Measurements from ENCODE around the gene SLC16A10. TPM values are rescaled to one million over a fixed set of nuclear protein-coding genes. Genes with fewer than 3 reads are reported as not detected.

Gene SLC16A10
- total and polyA plus RNA-seq, 2 of the 13 experiments (the other 11 are each of a cell fraction or from before 2014, with no cell fraction given), result 8.2 to 20.1 TPM

DNA sequence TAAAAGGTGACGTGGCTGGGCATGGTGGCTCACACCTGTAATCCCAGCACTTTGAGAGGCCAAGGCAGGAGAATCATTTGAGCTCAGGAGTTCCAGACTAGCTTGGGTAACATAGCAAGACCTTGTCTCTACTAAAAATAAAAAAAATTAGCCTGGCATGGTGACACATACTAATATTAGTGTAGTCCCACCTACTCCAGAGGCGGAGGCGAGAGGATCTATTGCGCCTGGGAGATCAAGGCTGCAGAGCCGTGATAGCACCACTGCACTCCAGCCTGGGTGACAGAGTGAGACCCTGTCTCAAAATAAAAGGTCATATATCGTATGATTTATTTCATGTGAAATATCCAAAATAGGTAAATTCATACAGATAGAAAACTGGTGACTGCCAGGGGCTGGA, 132.5 kb downstream of the SLC16A10 start:
- 99% methylated on average over 6 of the region's 6 CpGs for WGBS (ENCODE audit: low lambda C conversion rate)
- H3K4me2 ChIP-seq (ENCODE audit: low read depth, low read length), result no peak overlapping the region
- CTCF ChIA-PET (ENCODE audit: low intra/inter-chr PET ratio, low total read pairs), result no interaction called here
- no peaks in the 10 kb centered on the region for H3K9me3 ChIP-seq (ENCODE audit: low read length)
- H3K27ac ChIP-seq (ENCODE audit: extremely low read length, insufficient read depth, low read length), result no peak overlapping the region
- FAIRE-seq (no peak), DNase-seq (ENCODE audit: low spot score) (no peak), ATAC-seq (no peak)
- no peaks in the 10 kb centered on the region for H3K4me1 ChIP-seq (ENCODE audit: insufficient read depth, low read length)
- no peak overlapping the region for H3K4me3 ChIP-seq (replicated peaks in 1 of 3; ENCODE audit: insufficient read depth in 1 of 3, low read depth in 2 of 3, low read length in 3 of 3)
- no peak overlapping the region for H2AFZ ChIP-seq (ENCODE audit: low read length)
- no peaks in the 10 kb centered on the region for H3K79me2 ChIP-seq (ENCODE audit: insufficient read depth, low read length)
- POLR2A ChIA-PET, result no interaction called here
- intact Hi-C loops (cut with micrococcal nuclease; ENCODE audit: unreplicated experiment) (no loop called here), in situ Hi-C loops (cut with HindIII; ENCODE audit: extremely low pct_ligation_motif_present, low pct_unique_long_range_greater_than_20kb) (no loop called here)
- no peak for TF ChIP-seq ZNF547 (CRISPR knock-in tag; IDR thresholded peaks at IDR 0.05)
- peak; percentile 81 for TF ChIP-seq ZNF7 (CRISPR knock-in tag; IDR thresholded peaks at IDR 0.05)
- no peaks in the 10 kb centered on the region; a peak in 1 of 5 replicates for H3K36me3 ChIP-seq (replicated peaks in 1 of 2; ENCODE audit: control insufficient read depth in 1 of 2, insufficient read depth in 2 of 2, low read length in 2 of 2)
- BruUV-seq (replicated peaks), result no TSS peak
- no peaks in the 10 kb centered on the region for H3K27me3 ChIP-seq (ENCODE audit: control insufficient read depth in 1 of 2, insufficient read depth in 2 of 2, low read length in 2 of 2)
- no peaks in the 10 kb centered on the region for H4K20me1 ChIP-seq (ENCODE audit: insufficient read depth, low read length)
- no peak overlapping the region for H3K9ac ChIP-seq (ENCODE audit: insufficient read depth, low read depth, low read length)

DNA sequence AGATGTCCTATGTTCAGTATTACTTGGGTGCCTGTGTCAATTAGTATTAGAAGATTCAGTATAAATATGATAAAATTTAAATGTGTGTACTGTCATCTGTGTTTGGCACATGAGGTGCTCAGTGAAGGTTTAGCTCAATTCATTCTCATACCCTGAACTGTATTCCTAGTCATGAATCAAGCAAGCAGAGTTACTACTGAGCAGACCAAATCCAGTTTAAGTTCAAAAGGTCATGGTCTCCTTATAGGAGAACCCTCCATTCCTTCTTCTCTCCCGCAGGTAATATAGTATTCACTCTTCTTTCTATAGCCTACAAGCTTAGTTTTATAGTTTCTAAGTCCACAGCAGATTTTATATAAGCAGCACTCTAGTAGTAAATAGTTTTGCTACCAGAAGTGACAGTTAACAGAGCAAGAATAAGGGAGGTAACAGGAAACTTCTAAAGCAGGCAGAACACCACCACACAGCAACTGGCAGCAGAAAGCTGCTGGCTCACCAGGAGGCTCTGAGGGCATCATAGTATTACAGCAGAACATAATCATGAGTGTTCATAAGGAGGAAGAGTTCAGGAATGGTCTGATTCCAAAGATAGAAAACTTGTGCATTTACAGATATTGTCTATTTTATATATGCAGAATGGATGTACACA, 133.2 kb downstream of the SLC16A10 start:
- TF ChIP-seq MBD4 (IDR thresholded peaks at IDR 0.05; ENCODE audit: borderline replicate concordance, low read length), result no peak
- Histone ChIP-seq H3K4me2 (ENCODE audit: low read depth, low read length) (no peak overlapping the region), H4K20me1 (ENCODE audit: insufficient read depth, low read length) (no peaks in the 10 kb centered on the region), H3K27me3 (ENCODE audit: control insufficient read depth in 1 of 2, insufficient read depth in 2 of 2, low read length in 2 of 2) (no peaks in the 10 kb centered on the region), H3K79me2 (ENCODE audit: insufficient read depth, low read length) (no peaks in the 10 kb centered on the region), H3K9me3 (ENCODE audit: low read length) (no peaks in the 10 kb centered on the region), H3K27ac (ENCODE audit: extremely low read length, insufficient read depth, low read length) (no peak overlapping the region), H3K4me1 (ENCODE audit: insufficient read depth, low read length) (no peaks in the 10 kb centered on the region), H2AFZ (ENCODE audit: low read length) (no peak overlapping the region), H3K36me3 (replicated peaks in 1 of 2; ENCODE audit: control insufficient read depth in 1 of 2, insufficient read depth in 2 of 2, low read length in 2 of 2) (no peaks in the 10 kb centered on the region; a peak in 1 of 5 replicates), H3K4me3 (replicated peaks in 1 of 3; ENCODE audit: insufficient read depth in 1 of 3, low read depth in 2 of 3, low read length in 3 of 3) (no peak overlapping the region), H3K9ac (ENCODE audit: insufficient read depth, low read depth, low read length) (no peak overlapping the region)
- BruUV-seq (replicated peaks), result no TSS peak
- ChIA-PET POLR2A (no interaction called here), CTCF (ENCODE audit: low intra/inter-chr PET ratio, low total read pairs) (no interaction called here)
- in situ Hi-C loops (cut with HindIII; ENCODE audit: extremely low pct_ligation_motif_present, low pct_unique_long_range_greater_than_20kb), result no loop called here
- FAIRE-seq (no peak), ATAC-seq (no peak), DNase-seq (ENCODE audit: low spot score) (no peak)
- WGBS (ENCODE audit: low lambda C conversion rate), result 57% methylated on average over 1 of the region's 1 CpG
- intact Hi-C loops (cut with micrococcal nuclease; ENCODE audit: unreplicated experiment), result no loop called here
